CD4-positive, alpha-beta memory T cell (primary cell): Measurements from ENCODE around the gene PHKA2. TPM values are rescaled to one million over a fixed set of nuclear protein-coding genes. Genes with fewer than 3 reads are reported as not detected.
"Not testable (repeated sequence)": the region's sequence is repeated elsewhere in the genome, so short reads cannot be mapped to it uniquely, and the experiment has no call there.

Experiments used
- CTCF ChIA-PET: fragments of 350-600 bp; sonication (Branson Sonifier 250); formaldehyde crosslinking; loops from one replicate; lab custom pipeline; 2021; ENCODE audit warnings: inconsistent platforms; ENCODE audit not compliant: partially characterized antibody; lab: Charles Lee
- POLR2A ChIA-PET: fragments of 350-600 bp; sonication (Branson Sonifier 250); formaldehyde crosslinking; loops from one replicate; lab custom pipeline; 2021; ENCODE audit not compliant: partially characterized antibody; lab: Charles Lee
- DNase-seq, 5 donors: peaks; one replicate each; pipeline versions ENCODE4 v3.0.0 to v3.0.0-alpha.2; 2020 to 2022; ENCODE audit warnings: mixed read lengths in 1 of 5
- H3K27ac ChIP-seq: one replicate; pipeline ENCODE4 v1.7.0; 2013; ENCODE audit warnings: low read depth, low read length
- H3K27me3 ChIP-seq: 2 replicates; pipeline ENCODE4 v1.7.0; 2013; ENCODE audit warnings: mild to moderate bottlenecking, low read length, moderate library complexity; ENCODE audit not compliant: insufficient read depth
- H3K36me3 ChIP-seq: 2 replicates; pipeline ENCODE4 v1.7.0; 2013; ENCODE audit warnings: mild to moderate bottlenecking, low read length, moderate library complexity; ENCODE audit not compliant: insufficient read depth
- H3K4me1 ChIP-seq: 2 replicates; pipeline ENCODE4 v1.7.0; 2013; ENCODE audit warnings: mild to moderate bottlenecking, low read length, moderate library complexity; ENCODE audit not compliant: insufficient read depth
- H3K4me3 ChIP-seq, 2 donors: one replicate each; pipeline ENCODE4 v1.7.0; 2013; ENCODE audit warnings: low read length in 2 of 2, mild to moderate bottlenecking in 1 of 2
- H3K9me3 ChIP-seq, 2 donors: one replicate each; pipeline ENCODE4 v1.7.0; 2013; ENCODE audit warnings: low read length in 2 of 2, control low read depth in 1 of 2; ENCODE audit not compliant: control insufficient read depth in 1 of 2
- H3K27ac Mint-ChIP-seq, 7 donors: one replicate each; pipeline ENCODE4 v1.8.0; 2020 to 2021; ENCODE audit warnings: mixed read lengths in 7 of 7, mild to moderate bottlenecking in 6 of 7, inconsistent platforms in 3 of 7, moderate library complexity in 3 of 7
- H3K27me3 Mint-ChIP-seq, 2 donors: one replicate each; pipeline ENCODE4 v1.8.0; 2020 to 2021; ENCODE audit warnings: mixed read lengths in 2 of 2
- H3K36me3 Mint-ChIP-seq, 2 donors: one replicate each; pipeline ENCODE4 v1.8.0; 2020 to 2021; ENCODE audit warnings: mixed read lengths in 2 of 2, inconsistent platforms in 1 of 2, mild to moderate bottlenecking in 1 of 2
- H3K4me1 Mint-ChIP-seq, 4 donors: one replicate each; pipeline ENCODE4 v1.8.0; 2020 to 2021; ENCODE audit warnings: mixed read lengths in 4 of 4, mild to moderate bottlenecking in 1 of 4
- H3K4me3 Mint-ChIP-seq, 8 donors: one replicate each; pipeline ENCODE4 v1.8.0; 2020 to 2021; ENCODE audit warnings: mixed read lengths in 8 of 8, mild to moderate bottlenecking in 7 of 8, moderate library complexity in 6 of 8, inconsistent platforms in 3 of 8
- H3K9me3 Mint-ChIP-seq, 8 donors: one replicate each; pipeline ENCODE4 v1.8.0; 2020 to 2021; ENCODE audit warnings: mixed read lengths in 8 of 8, mild to moderate bottlenecking in 5 of 8, inconsistent platforms in 3 of 8, moderate library complexity in 1 of 8
- intact Hi-C: fragments of 100-400 bp; cut with micrococcal nuclease; formaldehyde crosslinking; loops from one replicate; pipeline ENCODE4 v1.15.1; 2023
- polyA plus RNA-seq, 2 donors: library from polyadenylated mRNA; unstranded; fragments of 300-500 nt; fragmentation: Illumina TruSeq; gene quantifications; one replicate each; pipeline ENCODE4 v1.2.3, GENCODE V29; 2021
- total RNA-seq, 2 experiments: library from RNA; stranded (reverse); gene quantifications; one replicate each; pipeline ENCODE4 v1.2.3, GENCODE V29; 2021

Gene PHKA2
- total and polyA plus RNA-seq, 4 experiments from 2014 or later: 6.5 to 52.5 (median 28.0) TPM

DNA sequence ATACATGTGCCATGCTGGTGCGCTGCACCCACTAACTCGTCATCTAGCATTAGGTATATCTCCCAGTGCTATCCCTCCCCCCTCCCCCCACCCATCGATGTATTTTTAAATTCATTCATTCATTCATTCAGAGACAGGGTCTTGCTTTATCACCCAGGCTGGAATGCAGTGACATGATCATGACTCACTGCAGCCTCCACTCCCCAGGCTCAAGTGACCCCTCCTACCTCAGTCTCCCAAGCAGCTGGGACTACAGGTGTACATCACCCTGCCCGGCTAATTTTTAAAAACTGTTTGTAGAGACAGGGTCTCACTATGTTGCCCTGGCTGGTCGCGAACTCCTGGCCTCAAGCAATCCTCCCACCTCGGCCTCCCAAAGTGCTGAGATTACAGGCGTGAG is 32.7 kb upstream of the PHKA2 start:
- H3K27me3 Mint-ChIP-seq, DNase-seq, H3K9me3 Mint-ChIP-seq, H3K27ac Mint-ChIP-seq, H3K4me1 Mint-ChIP-seq, intact Hi-C loops, H3K4me1 ChIP-seq, H3K4me3 ChIP-seq, H3K27ac ChIP-seq, H3K36me3 ChIP-seq, H3K4me3 Mint-ChIP-seq, H3K9me3 ChIP-seq, POLR2A ChIA-PET, H3K27me3 ChIP-seq, CTCF ChIA-PET, H3K36me3 Mint-ChIP-seq: not testable (repeated sequence)

- Mint-ChIP-seq H3K36me3 (no peaks in the 10 kb centered on the region), H3K27ac (no peak overlapping the region), H3K4me3 (no peak overlapping the region), H3K27me3 (no peaks in the 10 kb centered on the region), H3K4me1 (no peaks in the 10 kb centered on the region), H3K9me3 (no peaks in the 10 kb centered on the region)
- no peaks in the 10 kb centered on the region for H3K27me3 ChIP-seq
- POLR2A ChIA-PET: no interaction called here
- H3K4me3 ChIP-seq: no peak overlapping the region
- H3K27ac ChIP-seq: no peak overlapping the region
- DNase-seq: no peak
- no peaks in the 10 kb centered on the region for H3K4me1 ChIP-seq
- no peaks in the 10 kb centered on the region for H3K9me3 ChIP-seq
- intact Hi-C loops: no loop called here
- CTCF ChIA-PET: interaction anchor here (0.9 kb wide), 1 partner anchor 9 kb away, joined by 3 read pairs; no protein-coding TSS in a partner anchor
- no peaks in the 10 kb centered on the region for H3K36me3 ChIP-seq
Measured at GRCh38 chrX:19007868-19008267, 24.0 kb upstream of the PHKA2 start.

DNA sequence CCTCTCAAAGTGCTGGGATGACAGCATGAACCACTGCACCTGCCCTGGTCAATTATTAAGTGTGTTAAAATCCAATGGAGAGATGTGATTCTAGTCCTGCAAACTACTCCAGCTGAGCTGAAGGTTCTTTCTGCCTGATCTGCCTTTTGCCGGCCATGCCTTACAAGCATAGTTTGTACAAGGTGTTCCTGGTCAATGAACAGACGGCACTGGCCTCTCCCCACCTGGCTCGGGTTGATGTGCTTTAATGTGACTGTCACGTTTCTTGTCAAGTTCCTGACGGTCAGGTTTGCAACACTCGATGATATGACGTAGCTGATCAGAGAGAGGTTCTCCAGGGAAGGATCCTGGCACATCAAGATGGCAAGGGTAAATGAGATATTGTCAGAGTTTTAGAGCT is 23.1 kb upstream of the PHKA2 start:
- H3K9me3 Mint-ChIP-seq: no peaks in the 10 kb centered on the region
- H3K9me3 ChIP-seq: no peaks in the 10 kb centered on the region
- POLR2A ChIA-PET: no interaction called here
- no peak overlapping the region for H3K4me3 Mint-ChIP-seq
- no peaks in the 10 kb centered on the region for H3K36me3 Mint-ChIP-seq
- intact Hi-C loops: no loop called here
- no peak overlapping the region for H3K27ac ChIP-seq
- H3K27me3 ChIP-seq: no peaks in the 10 kb centered on the region
- CTCF ChIA-PET: no interaction called here
- H3K27ac Mint-ChIP-seq: no peak overlapping the region
- no peaks in the 10 kb centered on the region for H3K27me3 Mint-ChIP-seq
- H3K36me3 ChIP-seq: no peaks in the 10 kb centered on the region
- no peak for DNase-seq
- H3K4me1 ChIP-seq: no peaks in the 10 kb centered on the region
- H3K4me1 Mint-ChIP-seq: no peaks in the 10 kb centered on the region
- no peak overlapping the region for H3K4me3 ChIP-seq

- no peak overlapping the region for H3K27ac ChIP-seq
- Mint-ChIP-seq H3K27me3 (no peaks in the 10 kb centered on the region), H3K4me1 (no peaks in the 10 kb centered on the region), H3K9me3 (no peaks in the 10 kb centered on the region), H3K36me3 (no peaks in the 10 kb centered on the region), H3K27ac (no peak overlapping the region), H3K4me3 (no peak overlapping the region)
- no peaks in the 10 kb centered on the region for H3K36me3 ChIP-seq
- ChIA-PET CTCF (interaction anchor here (0.7 kb wide), 1 partner anchor 34 kb away, joined by 3 read pairs; no protein-coding TSS in a partner anchor), POLR2A (no interaction called here)
- intact Hi-C loops: no loop called here
- H3K27me3 ChIP-seq: no peaks in the 10 kb centered on the region
- H3K4me1 ChIP-seq: no peaks in the 10 kb centered on the region
- no peaks in the 10 kb centered on the region for H3K9me3 ChIP-seq
- no peak overlapping the region for H3K4me3 ChIP-seq
- no peak for DNase-seq
Measured at GRCh38 chrX:19005909-19006308, 22.0 kb upstream of the PHKA2 start.

DNA sequence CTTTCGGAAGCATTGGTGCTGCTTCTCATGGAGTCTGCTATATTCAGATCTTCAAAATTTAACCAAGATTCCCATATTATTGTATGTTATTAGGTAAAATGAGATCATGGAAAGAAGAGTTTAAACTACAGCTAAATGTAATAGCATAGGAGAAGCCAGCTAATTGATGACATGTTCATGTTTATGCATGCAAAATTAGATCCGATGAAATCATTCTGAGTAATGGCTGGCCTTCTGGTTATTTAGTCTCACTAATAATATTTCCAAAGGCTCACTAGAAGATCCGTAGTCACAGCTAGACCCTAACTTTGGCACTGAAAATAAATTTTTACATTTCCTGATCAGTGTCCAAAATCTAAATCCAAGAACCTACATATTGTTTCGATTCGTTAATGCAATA is 19.8 kb upstream of the PHKA2 start:
- intact Hi-C loops: no loop called here
- H3K27me3 Mint-ChIP-seq: no peaks in the 10 kb centered on the region
- POLR2A ChIA-PET: no interaction called here
- DNase-seq: no peak
- Histone ChIP-seq H3K4me3 (no peak overlapping the region), H3K4me1 (no peaks in the 10 kb centered on the region), H3K36me3 (no peaks in the 10 kb centered on the region), H3K9me3 (no peaks in the 10 kb centered on the region), H3K27ac (no peak overlapping the region), H3K27me3 (no peaks in the 10 kb centered on the region)
- CTCF ChIA-PET: no interaction called here
- no peaks in the 10 kb centered on the region for H3K9me3 Mint-ChIP-seq
- no peak overlapping the region for H3K27ac Mint-ChIP-seq
- H3K4me3 Mint-ChIP-seq: no peak overlapping the region
- no peaks in the 10 kb centered on the region for H3K4me1 Mint-ChIP-seq
- H3K36me3 Mint-ChIP-seq: no peaks in the 10 kb centered on the region

GRCh38 chrX:18998653-18999052 is 14.7 kb upstream of the PHKA2 start:
- no peak overlapping the region for H3K27ac ChIP-seq
- no peaks in the 10 kb centered on the region for H3K36me3 ChIP-seq
- H3K4me3 ChIP-seq: no peak overlapping the region
- Mint-ChIP-seq H3K27ac (no peak overlapping the region), H3K4me3 (no peak overlapping the region), H3K9me3 (no peaks in the 10 kb centered on the region), H3K27me3 (no peaks in the 10 kb centered on the region), H3K4me1 (no peaks in the 10 kb centered on the region), H3K36me3 (no peaks in the 10 kb centered on the region)
- no peaks in the 10 kb centered on the region for H3K4me1 ChIP-seq
- intact Hi-C loops: no loop called here
- POLR2A ChIA-PET: no interaction called here
- CTCF ChIA-PET: interaction anchor here (1.0 kb wide), 1 partner anchor 10 kb away, joined by 3 read pairs; no protein-coding TSS in a partner anchor
- DNase-seq: no peak
- H3K27me3 ChIP-seq: no peaks in the 10 kb centered on the region
- no peaks in the 10 kb centered on the region for H3K9me3 ChIP-seq

- ChIA-PET POLR2A (no interaction called here), CTCF (no interaction called here)
- intact Hi-C loops: no loop called here
- H3K27me3 ChIP-seq: no peaks in the 10 kb centered on the region
- H3K9me3 Mint-ChIP-seq: no peaks in the 10 kb centered on the region
- no peaks in the 10 kb centered on the region for H3K9me3 ChIP-seq
- no peak for DNase-seq
- no peaks in the 10 kb centered on the region for H3K27me3 Mint-ChIP-seq
- H3K4me1 Mint-ChIP-seq: no peaks in the 10 kb centered on the region
- no peak overlapping the region for H3K4me3 ChIP-seq
- H3K4me3 Mint-ChIP-seq: no peak overlapping the region
- no peaks in the 10 kb centered on the region for H3K36me3 ChIP-seq
- H3K4me1 ChIP-seq: no peaks in the 10 kb centered on the region
- H3K36me3 Mint-ChIP-seq: no peaks in the 10 kb centered on the region
- no peak overlapping the region for H3K27ac Mint-ChIP-seq
- no peak overlapping the region for H3K27ac ChIP-seq
Measured at GRCh38 chrX:18997916-18998315, 14.0 kb upstream of the PHKA2 start.

- POLR2A ChIA-PET: no interaction called here
- no peak overlapping the region for H3K4me3 ChIP-seq
- Mint-ChIP-seq H3K27ac (no peak overlapping the region), H3K4me1 (no peaks in the 10 kb centered on the region), H3K27me3 (no peaks in the 10 kb centered on the region), H3K4me3 (no peak overlapping the region), H3K9me3 (no peaks in the 10 kb centered on the region), H3K36me3 (no peaks in the 10 kb centered on the region)
- no peak overlapping the region for H3K27ac ChIP-seq
- H3K27me3 ChIP-seq: no peaks in the 10 kb centered on the region
- CTCF ChIA-PET: no interaction called here
- intact Hi-C loops: no loop called here
- no peaks in the 10 kb centered on the region for H3K9me3 ChIP-seq
- no peaks in the 10 kb centered on the region for H3K36me3 ChIP-seq
- no peaks in the 10 kb centered on the region for H3K4me1 ChIP-seq
- DNase-seq: no peak
Measured at GRCh38 chrX:18996536-18996935, 12.6 kb upstream of the PHKA2 start.
